ENCODE data around the gene SAMD14. TPM values are rescaled to one million over a fixed set of nuclear protein-coding genes. Genes with fewer than 3 reads are reported as not detected.

Gene SAMD14
- total RNA-seq, 2 experiments from 2014 or later = 0.59 TPM; not detected in 1

DNA sequence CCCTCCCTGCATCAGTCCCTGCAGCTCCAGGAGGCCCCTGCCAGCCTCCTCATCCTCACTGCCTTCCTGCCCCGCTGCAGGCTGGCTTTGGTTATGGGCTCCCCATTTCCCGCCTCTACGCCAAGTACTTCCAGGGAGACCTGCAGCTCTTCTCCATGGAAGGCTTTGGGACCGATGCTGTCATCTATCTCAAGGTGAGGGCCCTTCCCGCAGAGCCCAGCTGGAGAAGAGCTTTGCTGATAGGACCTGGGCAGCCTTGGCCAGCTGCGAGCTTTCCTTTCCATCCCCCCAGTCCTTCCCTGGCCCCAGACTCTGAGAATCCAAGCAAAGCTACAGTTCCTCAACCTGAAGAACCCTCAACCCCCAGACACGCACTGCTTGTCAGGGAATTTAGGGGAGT, 20.8 kb downstream of the SAMD14 start:
- Histone ChIP-seq H3K36me3 (ENCODE audit: insufficient read depth, low read length) (no peaks in the 10 kb centered on the region), H3K79me2 (ENCODE audit: insufficient read depth, low read depth, low read length) (no peaks in the 10 kb centered on the region), H3K9me3 (ENCODE audit: low read length) (no peaks in the 10 kb centered on the region), H3K4me2 (ENCODE audit: low read length) (no peak overlapping the region), H3K27ac (ENCODE audit: low read depth, low read length, poor library complexity, severe bottlenecking) (no peak overlapping the region), H3K9me2 (ENCODE audit: insufficient read depth, low read length) (no peaks in the 10 kb centered on the region), H3K4me3 (ENCODE audit: low read depth, low read length, poor library complexity, severe bottlenecking) (no peak overlapping the region), H2AFZ (ENCODE audit: low read length) (no peak overlapping the region), H4K20me1 (ENCODE audit: insufficient read depth, low read length) (no peaks in the 10 kb centered on the region), H3K4me1 (ENCODE audit: insufficient read depth, low read length, poor library complexity, severe bottlenecking) (no peaks in the 10 kb centered on the region)
- CTCF ChIA-PET (ENCODE audit: unreplicated experiment) = no interaction called here
- no peak for TF ChIP-seq EZH2phosphoT487 (IDR thresholded peaks at IDR 0.05; ENCODE audit: borderline replicate concordance, low read depth, low read length)
- TF ChIP-seq, protein P1, sequence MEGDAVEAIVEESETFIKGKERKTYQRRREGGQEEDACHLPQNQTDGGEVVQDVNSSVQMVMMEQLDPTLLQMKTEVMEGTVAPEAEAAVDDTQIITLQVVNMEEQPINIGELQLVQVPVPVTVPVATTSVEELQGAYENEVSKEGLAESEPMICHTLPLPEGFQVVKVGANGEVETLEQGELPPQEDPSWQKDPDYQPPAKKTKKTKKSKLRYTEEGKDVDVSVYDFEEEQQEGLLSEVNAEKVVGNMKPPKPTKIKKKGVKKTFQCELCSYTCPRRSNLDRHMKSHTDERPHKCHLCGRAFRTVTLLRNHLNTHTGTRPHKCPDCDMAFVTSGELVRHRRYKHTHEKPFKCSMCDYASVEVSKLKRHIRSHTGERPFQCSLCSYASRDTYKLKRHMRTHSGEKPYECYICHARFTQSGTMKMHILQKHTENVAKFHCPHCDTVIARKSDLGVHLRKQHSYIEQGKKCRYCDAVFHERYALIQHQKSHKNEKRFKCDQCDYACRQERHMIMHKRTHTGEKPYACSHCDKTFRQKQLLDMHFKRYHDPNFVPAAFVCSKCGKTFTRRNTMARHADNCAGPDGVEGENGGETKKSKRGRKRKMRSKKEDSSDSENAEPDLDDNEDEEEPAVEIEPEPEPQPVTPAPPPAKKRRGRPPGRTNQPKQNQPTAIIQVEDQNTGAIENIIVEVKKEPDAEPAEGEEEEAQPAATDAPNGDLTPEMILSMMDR (conservative IDR thresholded peaks at IDR 0.05; ENCODE audit: low read length) = no peak
- intact Hi-C loops (cut with micrococcal nuclease; ENCODE audit: unreplicated experiment) = no loop called here
- POLR2A ChIA-PET = interaction anchor here (0.5 kb wide), 1 partner anchor 717 kb away, joined by 5 read pairs; no protein-coding TSS in a partner anchor
- BruUV-seq (replicated peaks) = no TSS peak
- DNase-seq (ENCODE audit: low spot score) = no peak

DNA sequence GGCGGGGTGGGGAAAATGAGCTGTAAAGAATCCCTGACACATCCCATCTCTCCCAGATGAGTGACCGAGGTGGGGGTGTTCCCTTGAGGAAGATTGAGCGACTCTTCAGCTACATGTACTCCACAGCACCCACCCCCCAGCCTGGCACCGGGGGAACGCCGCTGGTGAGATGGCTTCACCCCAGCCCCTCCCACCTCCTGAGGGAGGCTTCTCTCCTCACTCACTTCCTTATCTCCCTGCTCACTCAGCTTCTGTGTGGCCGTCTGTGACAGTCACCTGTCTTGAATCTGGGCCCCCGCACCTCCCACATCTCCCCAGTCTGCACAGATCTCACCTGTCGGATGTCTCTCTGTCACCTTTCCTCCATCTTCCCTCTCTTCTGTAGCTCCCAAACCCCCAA, 21.4 kb downstream of the SAMD14 start:
- Histone ChIP-seq H3K4me3 (ENCODE audit: low read depth, low read length, poor library complexity, severe bottlenecking) (no peak overlapping the region), H3K9me2 (ENCODE audit: insufficient read depth, low read length) (no peaks in the 10 kb centered on the region), H3K79me2 (ENCODE audit: insufficient read depth, low read depth, low read length) (no peaks in the 10 kb centered on the region), H3K27ac (ENCODE audit: low read depth, low read length, poor library complexity, severe bottlenecking) (no peak overlapping the region), H3K36me3 (ENCODE audit: insufficient read depth, low read length) (no peaks in the 10 kb centered on the region), H2AFZ (ENCODE audit: low read length) (no peak overlapping the region), H3K4me1 (ENCODE audit: insufficient read depth, low read length, poor library complexity, severe bottlenecking) (no peaks in the 10 kb centered on the region), H4K20me1 (ENCODE audit: insufficient read depth, low read length) (no peaks in the 10 kb centered on the region), H3K4me2 (ENCODE audit: low read length) (no peak overlapping the region), H3K9me3 (ENCODE audit: low read length) (no peaks in the 10 kb centered on the region)
- intact Hi-C loops (cut with micrococcal nuclease; ENCODE audit: unreplicated experiment) = no loop called here
- CTCF ChIA-PET (ENCODE audit: unreplicated experiment) = interaction anchor here (0.5 kb wide), 1 partner anchor 16 kb away, joined by 11 read pairs; no protein-coding TSS in a partner anchor
- BruUV-seq (replicated peaks) = no TSS peak
- TF ChIP-seq, protein P1 (conservative IDR thresholded peaks at IDR 0.05; ENCODE audit: low read length) = no peak
- TF ChIP-seq EZH2phosphoT487 (IDR thresholded peaks at IDR 0.05; ENCODE audit: borderline replicate concordance, low read depth, low read length) = no peak
- no peak for DNase-seq (ENCODE audit: low spot score)
- POLR2A ChIA-PET = no interaction called here

DNA sequence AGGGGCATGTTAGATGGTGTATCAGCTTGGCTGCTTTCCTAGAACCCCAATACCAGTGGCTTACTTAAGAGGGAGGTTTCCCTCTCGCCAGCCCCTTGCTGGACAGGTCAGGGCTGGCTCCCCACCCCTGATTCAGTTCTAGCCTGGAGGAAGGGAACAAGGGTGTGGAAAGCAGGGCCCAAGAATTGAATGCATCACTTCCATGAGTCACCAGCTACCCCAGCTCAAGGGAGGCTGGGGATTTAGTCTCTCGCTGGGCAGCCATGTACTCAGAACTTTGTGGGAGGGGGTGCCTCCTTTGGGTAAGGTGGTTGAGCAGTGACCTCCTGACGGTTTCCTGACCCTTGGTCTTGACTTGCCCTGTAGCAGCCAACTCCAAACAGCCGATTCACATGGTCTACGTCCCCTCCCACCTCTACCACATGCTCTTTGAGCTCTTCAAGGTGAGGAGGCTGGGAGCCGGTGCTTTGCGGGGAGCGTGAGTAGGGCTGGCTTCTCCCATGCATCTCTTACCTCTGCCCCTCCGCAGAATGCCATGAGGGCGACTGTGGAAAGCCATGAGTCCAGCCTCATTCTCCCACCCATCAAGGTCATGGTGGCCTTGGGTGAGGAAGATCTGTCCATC, 22.1 kb downstream of the SAMD14 start:
- no peaks in the 10 kb centered on the region for H3K9me3 ChIP-seq (ENCODE audit: low read length)
- no peaks in the 10 kb centered on the region for H3K36me3 ChIP-seq (ENCODE audit: insufficient read depth, low read length)
- no peak for DNase-seq (ENCODE audit: low spot score)
- intact Hi-C loops (cut with micrococcal nuclease; ENCODE audit: unreplicated experiment) = no loop called here
- CTCF ChIA-PET (ENCODE audit: unreplicated experiment) = interaction anchor here (0.6 kb wide), 1 partner anchor 1580 kb away, joined by 4 read pairs; no protein-coding TSS in a partner anchor
- H4K20me1 ChIP-seq (ENCODE audit: insufficient read depth, low read length) = no peaks in the 10 kb centered on the region
- POLR2A ChIA-PET = no interaction called here
- TF ChIP-seq EZH2phosphoT487 (IDR thresholded peaks at IDR 0.05; ENCODE audit: borderline replicate concordance, low read depth, low read length) = no peak
- TF ChIP-seq, protein P1 (conservative IDR thresholded peaks at IDR 0.05; ENCODE audit: low read length) = no peak
- no peak overlapping the region for H2AFZ ChIP-seq (ENCODE audit: low read length)
- no peaks in the 10 kb centered on the region for H3K79me2 ChIP-seq (ENCODE audit: insufficient read depth, low read depth, low read length)
- H3K4me3 ChIP-seq (ENCODE audit: low read depth, low read length, poor library complexity, severe bottlenecking) = no peak overlapping the region
- H3K27ac ChIP-seq (ENCODE audit: low read depth, low read length, poor library complexity, severe bottlenecking) = no peak overlapping the region
- H3K9me2 ChIP-seq (ENCODE audit: insufficient read depth, low read length) = no peaks in the 10 kb centered on the region
- H3K4me2 ChIP-seq (ENCODE audit: low read length) = no peak overlapping the region
- BruUV-seq (replicated peaks) = no TSS peak
- H3K4me1 ChIP-seq (ENCODE audit: insufficient read depth, low read length, poor library complexity, severe bottlenecking) = no peaks in the 10 kb centered on the region

All from OCI-LY7 (cell line).